Tongue (tissue), 2 donors: Measurements from ENCODE around the gene TAX1BP1. TPM values are rescaled to one million over a fixed set of nuclear protein-coding genes. Genes with fewer than 3 reads are reported as not detected.

ENCODE experiments used
- DNase-seq: peaks from one replicate; pipeline ENCODE4 v3.0.0-alpha.2; 2015
- total RNA-seq: library from RNA; depleted of rRNA; stranded (reverse); fragments of >200 nt; gene quantifications from one replicate; pipeline ENCODE4 v1.2.3, GENCODE V29; 2014

The TAX1BP1 gene
- total RNA-seq = 84.7 TPM

DNA sequence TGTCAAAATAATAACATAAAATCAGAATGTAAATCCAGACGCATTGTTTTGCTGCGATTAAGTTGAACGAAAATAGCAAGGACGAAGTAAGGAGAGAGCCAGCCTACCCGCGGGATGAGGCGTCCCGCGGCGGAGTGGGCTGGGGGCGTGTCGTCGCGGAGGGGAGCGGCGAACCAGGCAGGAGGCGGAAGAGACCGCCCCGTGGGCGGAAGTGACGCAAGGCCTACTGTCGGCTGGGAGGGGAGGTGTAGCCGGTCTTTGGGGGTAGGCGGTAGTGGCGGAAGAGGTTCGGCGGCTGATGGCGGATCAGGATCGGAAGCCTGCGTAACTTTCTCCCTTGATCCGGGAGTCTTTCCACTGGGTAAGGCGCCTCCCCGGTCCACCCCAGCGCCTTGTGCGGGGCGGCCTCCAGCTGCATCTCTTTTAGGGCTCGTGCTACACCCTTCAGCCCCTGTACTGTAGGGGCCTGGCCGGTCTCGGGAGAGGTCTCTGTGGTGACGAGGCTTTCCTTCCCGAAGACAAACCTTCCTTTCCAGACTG lies at the start of gene TAX1BP1:
Gene TAX1BP1, plus strand, starts transcription at position 254 of the 540 bp plus-strand sequence. CDS start 8,363 bp downstream, outside the sequence.
- DNase-seq = peak; percentile 98

DNA sequence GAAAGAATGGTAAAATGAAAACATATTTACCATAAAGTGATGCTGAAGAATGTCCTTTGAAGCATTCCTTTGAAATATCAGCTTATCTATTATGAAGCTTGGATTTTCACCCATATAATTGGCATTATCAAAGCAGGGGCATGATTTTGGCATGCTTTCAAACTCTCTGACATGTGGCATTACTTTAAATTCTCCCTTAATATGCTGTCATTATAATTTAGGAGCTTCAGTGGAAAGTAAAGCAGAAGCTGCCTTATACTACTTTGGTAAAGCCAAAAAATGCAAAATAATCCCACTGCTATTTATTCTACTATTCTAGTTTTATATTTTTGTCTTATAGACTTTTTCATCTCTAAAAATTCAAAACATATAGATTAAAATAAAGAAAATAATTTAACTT lies 49.3 kb upstream of the TAX1BP1 start:
- no peak for DNase-seq

DNA sequence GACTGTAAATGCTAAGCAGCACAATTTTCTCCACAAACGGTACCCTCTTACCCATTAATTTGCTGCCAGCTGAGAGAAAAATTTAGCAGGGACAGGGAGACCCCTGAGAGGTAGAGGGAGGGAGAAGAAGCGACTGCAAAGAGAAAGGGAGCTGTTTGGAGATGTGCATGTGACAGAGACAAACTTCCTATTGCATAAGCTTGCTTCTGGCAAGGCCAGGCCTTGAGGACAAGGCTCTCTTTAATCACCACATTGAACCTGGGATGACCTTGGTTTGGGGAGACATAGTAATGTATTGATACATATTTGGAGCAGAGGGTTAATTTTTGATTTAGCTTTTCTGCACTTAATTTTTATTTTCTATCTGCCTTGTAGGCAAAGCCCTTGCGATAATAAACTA lies 46.2 kb upstream of the TAX1BP1 start:
- DNase-seq = no peak

DNA sequence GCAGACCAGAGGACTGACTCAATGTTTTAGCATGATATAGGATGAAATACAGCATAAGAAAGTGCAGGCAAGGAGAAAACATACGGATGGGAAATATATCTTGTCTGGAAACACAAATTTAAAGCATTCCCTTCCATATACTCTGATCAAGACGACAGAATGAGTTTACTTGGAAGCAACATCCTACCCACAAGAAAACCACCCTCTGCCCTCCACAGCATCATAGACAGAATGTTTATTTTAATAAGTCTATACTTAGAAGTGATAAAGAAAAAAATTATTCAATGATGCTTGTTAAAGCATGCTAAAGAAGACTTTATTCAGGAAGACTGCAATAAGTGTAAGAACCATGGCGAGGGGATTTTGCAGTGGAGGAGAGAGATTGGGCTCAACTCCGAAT lies 44.9 kb upstream of the TAX1BP1 start:
- DNase-seq = no peak

DNA sequence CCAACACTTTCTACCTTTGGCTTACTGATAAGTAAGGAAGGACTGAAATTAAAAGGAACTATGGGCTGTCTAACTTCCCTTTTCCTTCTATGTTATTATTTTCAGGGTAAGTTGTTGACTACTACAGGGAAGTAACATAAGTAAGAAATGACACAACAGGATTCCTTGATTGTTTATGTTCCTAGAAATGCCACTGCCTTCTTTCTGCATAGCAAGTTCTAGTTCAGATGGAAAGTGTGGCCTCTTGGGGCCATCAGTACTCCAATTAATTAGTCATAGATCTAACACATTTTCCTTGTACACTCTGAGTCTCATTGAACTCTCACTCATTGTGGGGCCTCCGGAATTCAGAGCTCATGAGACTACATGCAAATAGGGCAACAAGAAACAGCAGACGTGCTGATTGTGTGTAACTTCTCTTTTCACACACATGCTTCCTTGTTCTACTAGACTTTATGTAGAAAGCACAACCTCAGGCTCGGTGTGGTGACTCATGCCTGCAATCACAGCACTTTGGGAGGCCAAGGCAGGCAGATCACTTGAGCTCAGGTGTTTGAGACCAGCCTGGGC lies 42.0 kb upstream of the TAX1BP1 start:
- no peak for DNase-seq

DNA sequence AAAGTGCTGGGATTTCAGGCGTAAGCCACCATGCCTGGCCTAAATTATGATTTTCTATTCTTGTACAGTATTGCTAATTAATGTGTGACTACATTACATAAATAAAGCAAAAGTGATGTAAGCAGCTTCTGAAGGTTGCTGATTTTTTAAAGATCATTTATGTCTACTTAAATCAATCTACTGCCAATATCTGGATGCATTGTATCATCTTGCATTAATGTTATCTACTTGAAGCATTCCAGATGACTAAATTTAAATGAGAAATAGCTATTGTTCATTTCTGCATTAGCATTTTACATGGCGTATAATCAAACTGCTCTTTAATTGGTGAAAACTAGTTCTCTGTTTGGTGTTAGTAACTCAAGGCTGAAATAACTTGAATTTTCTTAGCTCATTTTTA lies 40.2 kb upstream of the TAX1BP1 start:
- no peak for DNase-seq

DNA sequence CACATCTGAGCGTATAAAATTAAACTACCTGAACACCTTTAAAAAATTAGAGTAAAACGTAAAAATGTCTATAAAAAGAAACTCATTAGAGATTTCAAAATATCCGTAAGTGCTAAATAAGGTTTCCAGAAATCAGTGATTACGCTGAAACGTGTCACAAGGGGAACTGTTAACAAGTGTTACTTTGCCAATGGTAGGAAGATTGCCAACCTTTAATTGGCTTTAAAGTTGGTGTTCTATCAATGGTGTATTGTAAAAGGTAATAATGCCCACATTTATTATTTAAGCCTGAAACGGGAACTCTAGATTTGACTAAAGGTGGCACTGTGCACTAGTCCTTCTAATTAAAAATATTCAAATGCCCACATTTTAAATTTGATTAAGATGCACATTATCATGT lies 39.5 kb upstream of the TAX1BP1 start:
- DNase-seq = no peak

DNA sequence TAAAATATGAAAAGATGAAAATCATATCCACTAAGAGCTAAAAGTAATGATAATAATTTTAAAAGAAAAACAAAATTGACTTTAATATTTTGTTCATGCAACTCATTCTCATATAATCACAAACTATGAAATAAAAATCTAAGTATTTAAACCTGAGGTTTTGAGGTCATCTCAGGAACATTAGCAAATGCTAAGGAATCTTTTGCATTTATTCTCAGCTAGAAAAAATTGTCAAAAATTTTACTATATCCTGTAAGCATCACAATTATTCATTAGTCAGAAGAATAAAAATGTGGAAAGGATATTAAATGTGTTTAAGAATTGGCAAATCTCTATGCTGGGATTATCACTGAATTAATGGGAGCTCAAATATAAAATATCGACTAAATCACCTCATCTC lies 36.8 kb upstream of the TAX1BP1 start:
- no peak for DNase-seq

DNA sequence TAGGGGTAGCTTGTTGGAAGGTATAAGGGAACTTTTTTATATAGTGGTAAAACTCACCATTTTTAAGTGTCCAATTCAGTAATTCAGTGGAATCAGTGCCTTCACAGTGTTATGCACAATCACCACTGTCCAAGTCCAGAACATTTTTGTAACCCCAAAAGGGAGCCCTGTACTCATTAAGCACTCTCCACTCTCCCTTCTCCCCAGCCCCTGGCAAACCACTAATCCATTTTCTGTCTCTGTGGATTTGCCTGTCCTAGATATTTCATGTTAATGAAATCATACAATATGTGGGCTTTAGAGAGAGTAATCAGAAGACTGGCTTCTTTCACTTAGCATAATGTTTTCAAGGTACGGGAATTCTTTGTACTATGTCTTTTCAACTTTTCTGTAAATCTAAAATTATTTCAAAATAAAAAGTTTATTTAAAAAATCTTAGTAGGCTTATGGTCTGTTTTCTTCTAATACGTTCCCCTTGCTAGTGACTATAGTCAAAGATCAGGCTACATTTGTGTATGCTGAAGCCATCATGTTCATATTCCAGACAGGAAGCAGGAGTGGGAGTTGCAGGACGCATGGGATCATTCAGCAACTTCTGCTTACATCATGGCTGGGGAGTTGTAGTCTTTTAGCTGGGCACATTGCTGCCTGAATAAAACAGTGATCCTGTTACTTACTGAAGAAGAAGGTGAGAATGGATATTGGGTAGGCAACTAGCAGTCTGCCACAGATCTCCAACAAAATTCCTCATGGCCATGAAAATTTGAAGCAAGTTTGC lies 35.4 kb upstream of the TAX1BP1 start:
- no peak for DNase-seq

DNA sequence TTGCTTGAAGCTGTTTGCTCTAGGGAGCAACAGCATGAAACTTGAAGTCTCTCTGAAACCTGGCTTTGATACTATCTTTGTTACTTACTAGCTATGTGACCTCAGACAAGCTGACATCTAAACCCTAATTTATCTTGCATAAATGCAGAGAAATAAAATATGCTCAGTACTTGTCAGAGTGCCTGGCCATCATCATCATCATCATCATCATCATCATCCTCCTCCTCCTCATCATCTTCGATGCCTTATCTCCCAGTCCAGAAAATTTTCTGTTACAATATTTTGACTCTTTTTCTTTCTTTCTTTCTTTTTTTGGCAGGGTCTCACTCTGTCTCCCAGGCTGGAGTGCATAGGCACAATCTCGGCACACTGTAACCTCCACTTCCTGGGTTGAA lies 34.8 kb upstream of the TAX1BP1 start:
- no peak for DNase-seq

DNA sequence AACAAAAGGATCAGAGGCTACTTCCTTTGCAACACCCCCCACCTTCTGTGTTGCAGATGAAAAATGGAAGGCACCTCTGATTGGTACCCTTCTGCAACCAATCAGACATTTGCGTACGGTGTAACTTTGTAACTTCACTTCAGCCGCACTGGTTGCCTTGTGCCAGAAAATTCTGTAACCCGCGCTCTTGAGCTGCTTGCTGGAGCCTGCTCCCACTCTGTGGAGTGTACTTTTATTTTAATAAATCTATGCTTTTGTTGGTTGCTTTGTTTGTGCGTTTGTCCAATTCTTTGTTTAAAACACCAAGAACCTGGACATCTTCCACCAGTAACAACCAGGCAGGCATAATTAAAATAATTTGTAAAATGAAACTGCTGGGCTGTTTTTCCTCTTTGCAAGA lies 31.5 kb upstream of the TAX1BP1 start:
- DNase-seq = no peak

DNA sequence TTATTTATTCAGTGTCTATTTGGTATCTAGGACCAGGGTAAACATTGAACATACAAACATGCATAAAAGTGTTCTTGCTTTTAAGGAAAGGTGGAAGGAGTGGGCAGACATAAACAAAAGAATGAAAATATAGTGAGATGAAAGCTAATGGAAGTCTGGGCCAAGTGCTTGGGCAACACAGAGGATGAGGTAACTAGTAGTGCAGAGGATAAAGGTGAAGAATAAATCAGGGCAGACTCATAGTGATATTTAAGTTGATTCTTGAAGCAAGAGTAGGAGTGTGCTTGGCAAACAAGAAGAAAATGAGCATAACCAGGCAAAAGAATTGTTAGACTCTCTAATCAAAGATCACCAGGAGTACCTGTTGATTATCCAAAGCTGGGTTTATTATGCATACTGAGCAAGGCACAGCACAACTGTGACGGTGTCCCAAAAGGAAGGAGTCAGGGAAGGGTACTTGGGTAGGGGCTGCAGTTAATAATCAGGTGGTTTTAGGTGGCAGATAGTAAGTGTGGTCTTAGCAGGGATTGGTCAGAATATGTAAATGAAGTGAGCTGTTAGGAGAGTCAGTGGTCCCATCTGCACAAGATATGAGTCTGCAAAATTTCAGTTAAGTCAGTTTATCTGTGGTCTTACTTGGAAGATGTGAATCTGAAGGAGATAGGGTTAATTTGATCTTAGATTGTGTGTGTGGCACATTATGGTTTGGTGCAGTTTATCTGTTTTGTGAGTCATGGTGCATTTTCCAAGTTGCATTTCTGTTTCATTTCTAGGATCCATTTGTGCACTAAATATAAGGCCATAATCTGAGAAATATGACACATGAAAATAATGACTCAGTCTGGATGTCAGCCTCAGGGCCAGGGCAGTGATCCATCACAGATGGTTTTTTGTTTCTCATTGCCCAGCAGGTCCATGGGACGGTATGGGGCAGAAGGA lies 30.6 kb upstream of the TAX1BP1 start:
- no peak for DNase-seq

DNA sequence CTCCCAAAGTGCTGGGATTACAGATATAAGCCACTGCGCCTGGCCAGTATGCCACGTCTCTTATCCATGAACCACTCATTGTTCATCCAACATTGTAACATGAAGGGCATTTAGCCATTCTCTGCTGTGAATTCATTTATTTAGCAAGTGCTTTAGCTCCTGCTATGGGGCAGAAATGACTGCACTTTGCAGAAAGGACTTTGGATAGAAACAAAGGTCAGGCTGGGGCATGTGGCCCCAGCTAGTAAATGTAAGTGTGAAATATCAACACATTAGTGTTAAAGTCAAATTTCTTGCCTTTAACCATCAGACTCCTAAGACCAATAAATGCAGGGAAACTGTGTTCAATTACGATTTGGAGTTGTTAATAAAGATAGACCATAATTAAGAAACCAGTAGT lies 27.7 kb upstream of the TAX1BP1 start:
- no peak for DNase-seq

DNA sequence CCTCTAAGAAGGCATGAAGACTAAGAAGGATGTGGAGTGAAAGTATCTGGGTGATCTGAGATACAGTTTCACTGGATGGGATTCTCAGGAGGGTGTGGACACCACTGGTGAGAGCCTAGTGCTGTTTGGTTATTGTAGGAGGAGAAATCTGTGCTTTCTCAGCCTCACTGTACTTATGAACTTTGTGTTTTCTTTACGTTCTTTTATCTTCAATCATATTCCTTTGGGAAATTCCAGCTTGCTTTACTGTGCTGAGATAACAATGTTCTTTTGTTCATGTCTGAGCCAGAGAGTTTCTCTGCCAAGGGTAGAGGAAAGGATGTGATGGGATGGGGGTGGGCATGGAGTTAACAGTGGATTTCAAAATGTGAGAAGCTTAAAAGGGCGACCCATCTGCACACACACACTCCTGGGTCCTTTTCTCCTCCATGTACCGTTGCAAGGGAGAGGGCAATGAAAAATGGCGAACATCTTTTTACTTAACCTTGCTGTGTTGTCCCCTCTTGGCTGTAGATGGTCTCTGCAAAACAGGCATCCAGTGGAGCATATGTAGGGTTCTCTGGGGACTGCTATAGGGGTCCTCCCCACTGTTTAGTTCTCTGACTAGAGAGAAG lies 25.0 kb upstream of the TAX1BP1 start:
- no peak for DNase-seq

DNA sequence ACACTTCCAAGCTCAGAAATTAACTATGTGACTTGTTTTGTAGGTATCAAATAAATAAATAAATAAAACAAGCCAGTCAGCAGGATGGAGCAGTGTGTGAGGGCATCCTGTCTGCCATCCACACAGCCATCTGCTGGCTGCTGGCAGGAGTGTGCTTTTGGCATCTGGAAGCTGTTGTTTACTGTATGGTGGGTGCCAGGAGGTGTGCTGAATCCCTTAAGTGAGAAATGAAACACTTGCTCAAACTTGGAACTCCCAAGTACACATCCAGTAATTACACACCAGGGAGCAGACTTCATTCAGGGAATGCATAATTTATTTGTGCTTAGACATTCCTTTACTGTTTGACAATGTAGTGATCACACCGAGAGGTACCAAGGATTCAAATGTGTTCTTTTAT lies 16.9 kb upstream of the TAX1BP1 start:
- DNase-seq = peak; percentile 17

DNA sequence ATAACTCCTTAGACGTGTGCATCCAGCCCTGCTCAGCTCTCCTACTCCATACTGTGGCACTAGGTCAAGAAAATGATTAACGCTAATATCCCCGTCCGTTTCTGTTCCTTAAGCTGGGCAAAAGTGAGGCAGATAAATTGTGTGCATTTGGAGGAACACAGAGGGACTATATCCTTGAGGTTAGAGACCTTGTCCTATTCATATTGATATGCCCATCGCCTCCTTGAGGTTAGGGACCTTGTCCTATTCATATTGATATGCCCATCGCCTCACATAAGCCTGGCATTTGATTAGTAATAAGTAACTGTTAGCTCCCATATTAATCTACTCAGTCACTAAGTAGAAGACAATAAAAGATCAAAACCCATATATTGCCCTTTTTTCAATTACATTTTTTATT lies 12.9 kb upstream of the TAX1BP1 start:
- no peak for DNase-seq

DNA sequence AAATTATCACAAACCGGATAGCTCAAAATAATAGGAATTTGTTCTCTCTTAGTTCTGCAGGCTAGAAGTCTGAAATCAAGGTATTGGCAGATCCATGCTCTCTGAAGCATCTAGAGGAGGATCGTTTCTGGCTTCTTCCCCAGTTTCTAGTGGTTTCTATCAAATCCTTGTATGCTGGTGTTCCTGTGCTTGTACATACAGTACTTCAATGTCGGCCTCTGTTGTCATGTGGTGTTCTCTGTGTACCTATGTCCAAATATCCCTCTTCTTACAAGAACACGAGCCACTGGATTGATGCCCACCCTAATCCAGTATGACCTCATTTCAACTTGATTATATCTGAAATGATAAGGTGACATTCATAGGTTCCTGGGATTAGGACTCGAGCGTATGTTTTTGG lies 9.8 kb upstream of the TAX1BP1 start:
- DNase-seq = no peak

DNA sequence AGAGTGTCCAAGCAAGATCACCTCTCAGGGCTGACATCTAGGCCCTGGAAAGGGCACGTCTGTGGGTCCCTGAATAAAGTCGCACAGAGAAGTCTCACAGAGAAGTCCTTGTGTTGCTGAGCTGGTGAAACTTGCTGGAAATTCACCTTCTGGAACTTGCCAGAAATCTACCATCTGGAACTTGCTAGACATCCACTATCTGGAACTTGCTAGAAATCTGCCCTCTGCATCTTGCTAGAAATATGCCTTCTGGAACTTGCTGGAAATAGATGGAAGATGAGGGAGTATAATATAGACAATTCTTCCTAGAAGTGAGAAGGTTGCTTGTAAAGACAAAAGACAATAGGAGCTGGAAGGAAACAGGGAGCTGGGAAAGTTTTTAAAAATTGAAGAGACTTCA lies 5.4 kb upstream of the TAX1BP1 start:
- no peak for DNase-seq

DNA sequence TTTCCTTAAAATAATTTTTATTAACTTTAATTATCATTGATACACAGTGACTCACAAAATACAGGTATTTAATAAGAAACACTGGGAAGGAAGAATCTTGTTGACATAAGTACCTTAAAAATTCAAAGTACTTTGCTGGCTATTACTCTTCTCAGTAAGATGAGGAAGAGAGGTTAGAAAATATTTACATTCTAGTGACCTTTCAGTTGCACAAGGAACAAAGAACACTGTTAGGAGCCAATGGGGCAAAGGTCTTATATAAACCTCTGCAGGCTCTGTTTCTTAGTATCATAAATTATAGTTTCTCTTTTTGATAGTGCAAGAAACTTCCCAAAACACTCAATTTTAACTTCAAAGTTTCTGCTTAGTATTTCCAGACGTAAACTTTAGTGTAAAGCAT lies 4.8 kb upstream of the TAX1BP1 start:
- no peak for DNase-seq

DNA sequence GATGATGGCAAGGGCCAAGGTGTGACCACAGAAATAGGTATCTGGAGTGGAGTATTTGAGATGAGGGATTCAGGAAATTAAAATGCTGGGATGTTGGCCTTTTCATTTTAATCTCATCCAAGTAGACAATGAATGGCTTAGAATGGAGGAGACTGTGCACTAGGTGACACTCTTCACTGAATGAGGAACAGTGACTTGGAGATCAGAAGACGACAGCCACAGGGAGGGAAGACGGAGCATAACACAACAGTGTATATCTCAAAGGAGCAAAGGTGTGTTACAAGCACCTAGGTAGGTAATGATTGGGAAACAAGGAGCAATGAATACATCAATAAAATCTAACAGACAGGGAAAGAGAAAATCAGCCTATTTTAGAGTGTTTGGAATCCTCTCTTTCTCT lies 4.1 kb upstream of the TAX1BP1 start:
- DNase-seq = no peak

DNA sequence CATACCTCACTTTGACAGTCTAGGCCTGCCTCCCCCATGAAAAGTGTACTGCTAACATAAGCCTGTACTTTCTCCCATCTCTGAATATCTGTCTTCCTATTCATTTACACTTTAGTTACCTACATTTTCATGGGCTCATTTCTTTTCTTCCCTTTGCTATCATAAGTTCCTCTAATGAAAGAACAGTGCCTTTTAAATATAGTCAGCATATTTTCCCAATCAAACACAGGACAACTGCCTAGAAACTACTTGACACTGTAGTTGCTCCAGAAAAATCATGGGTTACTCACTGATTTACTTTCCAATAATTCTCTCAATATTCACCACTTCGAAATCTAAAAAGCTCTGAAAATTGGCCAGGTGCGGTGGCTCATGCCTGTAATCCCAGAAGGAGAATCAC lies 2.8 kb upstream of the TAX1BP1 start:
- DNase-seq = no peak

DNA sequence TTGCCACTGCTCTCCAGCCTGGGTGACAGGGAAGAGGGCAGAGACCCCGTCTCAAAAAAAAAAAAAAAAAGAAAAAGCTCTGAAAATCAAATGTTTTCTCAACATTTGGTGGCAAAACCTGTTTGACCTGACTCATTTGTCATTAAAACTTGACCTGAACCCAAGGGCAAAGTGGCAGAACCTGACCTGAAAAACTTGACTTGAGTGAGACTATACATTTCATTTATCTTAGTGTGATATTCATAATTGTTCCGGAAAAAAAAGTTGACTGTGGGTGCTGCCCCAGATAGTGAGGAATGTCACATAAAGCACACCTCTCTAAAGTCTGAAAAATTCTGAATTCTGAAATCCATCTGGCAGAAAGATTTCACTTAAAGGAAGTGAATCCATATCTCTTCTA lies 2.3 kb upstream of the TAX1BP1 start:
- no peak for DNase-seq
